ENCODE results near the gene PRX.

DNA sequence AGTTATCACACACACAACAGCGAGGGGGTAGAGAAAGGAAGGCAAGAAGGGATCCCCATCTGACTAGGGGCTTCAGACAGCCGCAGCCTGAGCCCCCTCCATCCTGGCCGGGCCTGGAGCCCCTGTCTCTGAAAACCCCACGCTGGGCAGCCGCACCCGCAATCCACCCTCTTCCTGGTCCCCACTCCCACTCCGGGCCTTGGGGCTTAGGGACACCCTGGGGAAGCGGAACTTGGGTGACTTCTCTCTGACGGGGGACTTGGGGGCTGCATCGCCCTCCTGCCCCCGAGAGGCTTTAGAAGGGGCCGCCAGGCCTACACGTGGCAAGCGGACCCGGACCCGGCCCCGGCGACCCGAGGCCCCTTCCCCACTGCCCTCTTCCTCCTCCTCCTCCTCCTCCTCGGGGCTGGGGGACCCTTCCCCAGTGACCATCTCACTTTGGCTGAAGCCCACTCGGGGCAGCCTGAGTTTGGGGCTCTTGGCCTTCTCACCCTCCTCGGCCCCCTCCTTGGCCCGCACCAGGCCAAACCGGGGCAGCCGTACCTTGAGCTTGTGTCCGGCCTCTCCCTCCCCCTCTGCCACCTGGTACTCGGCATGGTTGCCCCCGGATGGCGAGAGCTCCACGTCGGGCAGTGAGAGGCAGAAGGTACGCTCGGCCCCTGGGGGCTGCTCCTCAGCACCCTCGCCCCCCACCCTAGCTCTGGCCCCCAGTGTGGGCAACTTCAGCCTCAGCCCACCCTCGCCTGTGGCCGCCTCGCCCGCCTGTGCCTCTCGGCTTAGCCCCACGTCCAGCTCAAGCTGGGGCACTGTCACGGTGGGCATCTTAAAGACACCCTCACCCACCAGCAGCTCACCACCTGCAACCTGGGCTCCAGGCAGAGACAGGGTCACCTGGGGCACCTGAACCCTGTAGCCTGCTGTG lies 19.0 kb downstream of the PRX start:
- TF ChIP-seq, protein P1, sequence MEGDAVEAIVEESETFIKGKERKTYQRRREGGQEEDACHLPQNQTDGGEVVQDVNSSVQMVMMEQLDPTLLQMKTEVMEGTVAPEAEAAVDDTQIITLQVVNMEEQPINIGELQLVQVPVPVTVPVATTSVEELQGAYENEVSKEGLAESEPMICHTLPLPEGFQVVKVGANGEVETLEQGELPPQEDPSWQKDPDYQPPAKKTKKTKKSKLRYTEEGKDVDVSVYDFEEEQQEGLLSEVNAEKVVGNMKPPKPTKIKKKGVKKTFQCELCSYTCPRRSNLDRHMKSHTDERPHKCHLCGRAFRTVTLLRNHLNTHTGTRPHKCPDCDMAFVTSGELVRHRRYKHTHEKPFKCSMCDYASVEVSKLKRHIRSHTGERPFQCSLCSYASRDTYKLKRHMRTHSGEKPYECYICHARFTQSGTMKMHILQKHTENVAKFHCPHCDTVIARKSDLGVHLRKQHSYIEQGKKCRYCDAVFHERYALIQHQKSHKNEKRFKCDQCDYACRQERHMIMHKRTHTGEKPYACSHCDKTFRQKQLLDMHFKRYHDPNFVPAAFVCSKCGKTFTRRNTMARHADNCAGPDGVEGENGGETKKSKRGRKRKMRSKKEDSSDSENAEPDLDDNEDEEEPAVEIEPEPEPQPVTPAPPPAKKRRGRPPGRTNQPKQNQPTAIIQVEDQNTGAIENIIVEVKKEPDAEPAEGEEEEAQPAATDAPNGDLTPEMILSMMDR (conservative IDR thresholded peaks at IDR 0.05) = no peak
- TF ChIP-seq EZH2 (IDR thresholded peaks at IDR 0.05; ENCODE audit: low read depth) = no peak
